ENCODE results near the gene DLGAP1.

DNA sequence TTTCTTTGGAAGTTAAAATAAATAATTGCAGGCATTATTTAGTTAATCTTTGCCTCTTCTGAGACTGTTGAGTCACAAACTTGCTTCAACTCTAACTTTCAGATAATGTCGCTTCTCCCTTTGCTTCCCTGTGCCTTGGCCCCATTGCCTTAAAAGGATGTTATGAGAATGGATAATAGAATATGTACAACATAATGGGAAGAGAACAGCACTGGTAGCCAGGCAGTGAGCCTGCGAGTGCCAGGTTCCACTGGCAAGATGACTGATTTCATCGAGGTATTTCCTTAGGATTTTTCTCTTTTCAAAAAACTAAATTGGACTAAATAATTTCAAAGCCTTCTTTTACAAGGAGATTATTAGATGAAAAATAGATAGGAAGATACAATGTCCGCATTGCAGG lies 584.2 kb downstream of the DLGAP1 start:
- TF ChIP-seq, protein P1, sequence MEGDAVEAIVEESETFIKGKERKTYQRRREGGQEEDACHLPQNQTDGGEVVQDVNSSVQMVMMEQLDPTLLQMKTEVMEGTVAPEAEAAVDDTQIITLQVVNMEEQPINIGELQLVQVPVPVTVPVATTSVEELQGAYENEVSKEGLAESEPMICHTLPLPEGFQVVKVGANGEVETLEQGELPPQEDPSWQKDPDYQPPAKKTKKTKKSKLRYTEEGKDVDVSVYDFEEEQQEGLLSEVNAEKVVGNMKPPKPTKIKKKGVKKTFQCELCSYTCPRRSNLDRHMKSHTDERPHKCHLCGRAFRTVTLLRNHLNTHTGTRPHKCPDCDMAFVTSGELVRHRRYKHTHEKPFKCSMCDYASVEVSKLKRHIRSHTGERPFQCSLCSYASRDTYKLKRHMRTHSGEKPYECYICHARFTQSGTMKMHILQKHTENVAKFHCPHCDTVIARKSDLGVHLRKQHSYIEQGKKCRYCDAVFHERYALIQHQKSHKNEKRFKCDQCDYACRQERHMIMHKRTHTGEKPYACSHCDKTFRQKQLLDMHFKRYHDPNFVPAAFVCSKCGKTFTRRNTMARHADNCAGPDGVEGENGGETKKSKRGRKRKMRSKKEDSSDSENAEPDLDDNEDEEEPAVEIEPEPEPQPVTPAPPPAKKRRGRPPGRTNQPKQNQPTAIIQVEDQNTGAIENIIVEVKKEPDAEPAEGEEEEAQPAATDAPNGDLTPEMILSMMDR (IDR thresholded peaks at IDR 0.05): no peak
- TF ChIP-seq POLR2AphosphoS5 (IDR thresholded peaks at IDR 0.05) (no peak), POLR2A (IDR thresholded peaks at IDR 0.05; ENCODE audit: low read depth) (no peak), EP300 (IDR thresholded peaks at IDR 0.05) (no peak)
